ENCODE results near the gene NUDCD3. TPM values are rescaled to one million over a fixed set of nuclear protein-coding genes. Genes with fewer than 3 reads are reported as not detected.

Gene NUDCD3
- polyA plus RNA-seq, 1 experiment: 61.4 TPM

GRCh38 chr7:44386139-44386913, 104.1 kb downstream of the NUDCD3 start:
- no peak for DNase-seq (ENCODE audit: low read depth, low spot score)
- Histone ChIP-seq H3K27me3 (ENCODE audit: control insufficient read depth, insufficient read depth, low read length) (no peaks in the 10 kb centered on the region), H3K27ac (ENCODE audit: low read depth, low read length) (no peak overlapping the region), H3K9me3 (ENCODE audit: control insufficient read depth, insufficient read depth, low read length) (no peaks in the 10 kb centered on the region), H3K4me3 (ENCODE audit: low read depth, low read length) (no peak overlapping the region)
- ChIA-PET CTCF (no interaction called here), POLR2A (no interaction called here)
- no peak for TF ChIP-seq CTCF (IDR thresholded peaks at IDR 0.05; ENCODE audit: low read depth, low read length)

- CTCF ChIA-PET: no interaction called here
- DNase-seq (ENCODE audit: low read depth, low spot score): no peak
- H3K27me3 ChIP-seq (ENCODE audit: control insufficient read depth, insufficient read depth, low read length): no peaks in the 10 kb centered on the region
Observed at GRCh38 chr7:44385434-44386138, 104.9 kb downstream of the NUDCD3 start.

GRCh38 chr7:44384586-44385433, 105.6 kb downstream of the NUDCD3 start:
- ChIA-PET POLR2A (no interaction called here), CTCF (interaction anchor here (0.5 kb wide), 1 partner anchor 365 kb away, joined by 5 read pairs; no protein-coding TSS in a partner anchor)
- no peak for DNase-seq (ENCODE audit: low read depth, low spot score)
- Histone ChIP-seq H3K9me3 (ENCODE audit: control insufficient read depth, insufficient read depth, low read length) (no peaks in the 10 kb centered on the region), H3K27me3 (ENCODE audit: control insufficient read depth, insufficient read depth, low read length) (no peaks in the 10 kb centered on the region), H3K27ac (ENCODE audit: low read depth, low read length) (no peak overlapping the region), H3K4me3 (ENCODE audit: low read depth, low read length) (no peak overlapping the region)
- TF ChIP-seq CTCF (IDR thresholded peaks at IDR 0.05; ENCODE audit: low read depth, low read length): no peak

More at GRCh38 chr7:44385434-44386138, 104.9 kb downstream of the NUDCD3 start:
- Histone ChIP-seq H3K27ac (ENCODE audit: low read depth, low read length) (no peak overlapping the region), H3K9me3 (ENCODE audit: control insufficient read depth, insufficient read depth, low read length) (no peaks in the 10 kb centered on the region), H3K4me3 (ENCODE audit: low read depth, low read length) (no peak overlapping the region)
- POLR2A ChIA-PET: no interaction called here
- TF ChIP-seq CTCF (IDR thresholded peaks at IDR 0.05; ENCODE audit: low read depth, low read length): no peak

GRCh38 chr7:44383566-44383965, 106.9 kb downstream of the NUDCD3 start:
- Histone ChIP-seq H3K9me3 (ENCODE audit: control insufficient read depth, insufficient read depth, low read length) (no peaks in the 10 kb centered on the region), H3K27me3 (ENCODE audit: control insufficient read depth, insufficient read depth, low read length) (no peaks in the 10 kb centered on the region), H3K4me3 (ENCODE audit: low read depth, low read length) (no peak overlapping the region), H3K27ac (ENCODE audit: low read depth, low read length) (peak overlapping the region; percentile 67)
- no peak for TF ChIP-seq CTCF (IDR thresholded peaks at IDR 0.05; ENCODE audit: low read depth, low read length)
- ChIA-PET POLR2A (no interaction called here), CTCF (interaction anchor here (0.9 kb wide), 1 partner anchor 143 kb away, joined by 3 read pairs; no protein-coding TSS in a partner anchor)
- peak; percentile 18 for DNase-seq (ENCODE audit: low read depth, low spot score)

Measured in AG04450 (cell line).